OCI-LY3 (cell line): Measurements from ENCODE around the gene TMEM63A.

Experiments used
- EZH2phosphoT487 ChIP-seq: fragments of 200-600 bp; shearing (Covaris generic); IDR thresholded peaks from 2 replicates; pipeline ENCODE4 v1.6.1; 2018; ENCODE audit warnings: antibody characterized with exemption, mixed run types, low read depth
- TF ChIP-seq, protein P1 (sequence below): fragments of 200-600, 300-600 bp; sonication (generic); IDR thresholded peaks from 2 replicates; pipeline ENCODE4 v1.5.1; 2014; ENCODE audit warnings: antibody characterized with exemption, low read length, low read depth

DNA sequence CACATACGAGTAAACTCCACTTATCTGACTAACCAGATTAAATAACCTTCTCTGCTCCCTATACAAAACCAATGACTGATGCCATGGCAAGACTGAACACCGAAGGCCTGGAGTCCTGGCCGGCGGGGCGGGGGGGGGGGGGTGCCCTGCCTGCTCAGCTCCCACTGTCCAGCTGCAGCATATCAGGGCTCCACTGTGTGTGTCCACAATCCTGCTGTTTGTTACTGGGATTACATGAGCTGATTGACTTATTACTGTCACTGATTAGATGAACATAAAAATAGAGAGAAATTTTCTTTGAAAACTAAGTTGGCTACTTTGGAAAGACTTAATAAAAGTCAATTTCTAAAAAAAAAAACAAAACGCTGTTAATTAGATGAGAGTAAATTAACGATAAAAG lies 24.9 kb downstream of the TMEM63A start:
- TF ChIP-seq, protein P1, sequence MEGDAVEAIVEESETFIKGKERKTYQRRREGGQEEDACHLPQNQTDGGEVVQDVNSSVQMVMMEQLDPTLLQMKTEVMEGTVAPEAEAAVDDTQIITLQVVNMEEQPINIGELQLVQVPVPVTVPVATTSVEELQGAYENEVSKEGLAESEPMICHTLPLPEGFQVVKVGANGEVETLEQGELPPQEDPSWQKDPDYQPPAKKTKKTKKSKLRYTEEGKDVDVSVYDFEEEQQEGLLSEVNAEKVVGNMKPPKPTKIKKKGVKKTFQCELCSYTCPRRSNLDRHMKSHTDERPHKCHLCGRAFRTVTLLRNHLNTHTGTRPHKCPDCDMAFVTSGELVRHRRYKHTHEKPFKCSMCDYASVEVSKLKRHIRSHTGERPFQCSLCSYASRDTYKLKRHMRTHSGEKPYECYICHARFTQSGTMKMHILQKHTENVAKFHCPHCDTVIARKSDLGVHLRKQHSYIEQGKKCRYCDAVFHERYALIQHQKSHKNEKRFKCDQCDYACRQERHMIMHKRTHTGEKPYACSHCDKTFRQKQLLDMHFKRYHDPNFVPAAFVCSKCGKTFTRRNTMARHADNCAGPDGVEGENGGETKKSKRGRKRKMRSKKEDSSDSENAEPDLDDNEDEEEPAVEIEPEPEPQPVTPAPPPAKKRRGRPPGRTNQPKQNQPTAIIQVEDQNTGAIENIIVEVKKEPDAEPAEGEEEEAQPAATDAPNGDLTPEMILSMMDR = no peak
- TF ChIP-seq EZH2phosphoT487 = no peak
